Endothelial cell of umbilical vein (primary cell): ENCODE results near the gene JAZF1. TPM values are rescaled to one million over a fixed set of nuclear protein-coding genes. Genes with fewer than 3 reads are reported as not detected.

Source experiments
- BruUV-seq: library from RNA; stranded (reverse); fragments of 400-500 nt; replicated peaks from 2 replicates; lab custom pipeline; 2021; lab: Mats Ljungman, UMichigan
- CTCF ChIA-PET: fragments of 300-600, 350-600 bp; sonication (Branson Sonifier 250); formaldehyde crosslinking; loops from one replicate; lab custom pipeline; 2021; ENCODE audit warnings: antibody characterized with exemption, inconsistent platforms; lab: Charles Lee
- POLR2A ChIA-PET: fragments of 300-600, 350-600 bp; sonication (Branson Sonifier 250); formaldehyde crosslinking; loops from one replicate; lab custom pipeline; 2021; ENCODE audit warnings: antibody characterized with exemption, inconsistent platforms; lab: Charles Lee
- DNase-seq: peaks from one replicate; pipeline ENCODE4 v3.0.0-alpha.2; 2011; ENCODE audit warnings: low read depth, low spot score
- FAIRE-seq: peaks from 2 replicates; lab custom pipeline; 2011; peaks lifted over from hg19 to GRCh38; lab: Jason Lieb, UNC
- H2AFZ ChIP-seq: 2 replicates; pipeline ENCODE4 v1.6.0; 2012; ENCODE audit warnings: low read depth, low read length, control low read depth, inconsistent platforms
- H3K27ac ChIP-seq: 2 replicates; pipeline ENCODE4 v1.5.1; 2011; ENCODE audit warnings: low read depth, mild to moderate bottlenecking, control low read depth, low read length, moderate library complexity; ENCODE audit not compliant: insufficient read depth
- H3K27me3 ChIP-seq, 2 experiments: 2 replicates each; pipeline versions ENCODE4 v1.6.0 to v1.6.1; 2011; ENCODE audit warnings: low read length in 2 of 2, mixed read lengths in 1 of 2; ENCODE audit not compliant: control insufficient read depth in 2 of 2, insufficient read depth in 2 of 2
- H3K36me3 ChIP-seq, 2 experiments: 2 replicates in 1 of 2; 3 replicates in 1 of 2; pipeline ENCODE4 v1.5.1; 2011; ENCODE audit warnings: low read length in 2 of 2, mild to moderate bottlenecking in 1 of 2, moderate library complexity in 1 of 2; ENCODE audit not compliant: control insufficient read depth in 2 of 2, insufficient read depth in 2 of 2; ENCODE audit errors: extremely low read depth in 1 of 2
- H3K4me1 ChIP-seq: 3 replicates; pipeline ENCODE4 v1.5.1; 2011; ENCODE audit warnings: mild to moderate bottlenecking, low read length; ENCODE audit not compliant: control insufficient read depth, insufficient read depth; ENCODE audit errors: extremely low read depth
- H3K4me2 ChIP-seq: 2 replicates; pipeline ENCODE4 v1.6.1; 2011; ENCODE audit warnings: low read length, control low read depth, mixed read lengths; ENCODE audit not compliant: insufficient read depth
- H3K4me3 ChIP-seq, 3 experiments: fragments of 200-600 bp in 1 of 3; sonication (generic), shearing (Covaris generic) in 1 of 3; replicated peaks in 1 of 3; 2 replicates each; pipeline ENCODE4 v1.5.1; 2011 to 2016; ENCODE audit warnings: control low read depth in 3 of 3, low read length in 3 of 3, mild to moderate bottlenecking in 2 of 3, inconsistent platforms in 1 of 3, low read depth in 1 of 3, moderate library complexity in 1 of 3; ENCODE audit not compliant: insufficient read depth in 1 of 3
- H3K79me2 ChIP-seq: 2 replicates; pipeline ENCODE4 v1.6.0; 2012; ENCODE audit warnings: low read length, inconsistent platforms; ENCODE audit not compliant: control insufficient read depth, insufficient read depth
- H3K9ac ChIP-seq: replicated peaks from 2 replicates; pipeline ENCODE3; 2011; ENCODE audit warnings: low read length, control low read depth; ENCODE audit not compliant: insufficient read depth; ENCODE audit errors: extremely low read depth
- H3K9me1 ChIP-seq: replicated peaks from 3 replicates; pipeline ENCODE4 v1.6.0; 2011; ENCODE audit warnings: mild to moderate bottlenecking, low read length; ENCODE audit not compliant: control insufficient read depth, insufficient read depth; ENCODE audit errors: extremely low read depth
- H3K9me3 ChIP-seq: replicated peaks from 2 replicates; pipeline ENCODE4 v1.5.1; 2012; ENCODE audit warnings: low read length, inconsistent platforms; ENCODE audit not compliant: control insufficient read depth, insufficient read depth
- H4K20me1 ChIP-seq: replicated peaks from 2 replicates; pipeline ENCODE3; 2011; ENCODE audit warnings: mild to moderate bottlenecking, low read length; ENCODE audit not compliant: control insufficient read depth, insufficient read depth; ENCODE audit errors: extremely low read depth
- CTCF ChIP-seq, 2 donors: IDR thresholded peaks; 1 replicate in 1 of 2; 2 replicates in 1 of 2; pipeline ENCODE4 v1.5.1; 2011; ENCODE audit warnings: low read length in 2 of 2, mild to moderate bottlenecking in 2 of 2, moderate library complexity in 2 of 2, control low read depth in 1 of 2, inconsistent platforms in 1 of 2, low read depth in 1 of 2; ENCODE audit not compliant: insufficient read depth in 1 of 2; ENCODE audit errors: extremely low read depth in 1 of 2
- FOS ChIP-seq: IDR thresholded peaks from 2 replicates; pipeline ENCODE4 v1.6.1; 2011; ENCODE audit warnings: mild to moderate bottlenecking, low read length, moderate library complexity, borderline replicate concordance; ENCODE audit not compliant: insufficient read depth
- GATA2 ChIP-seq: IDR thresholded peaks from 2 replicates; pipeline ENCODE4 v1.7.0; 2011; ENCODE audit warnings: low read depth, mild to moderate bottlenecking, moderate library complexity, mixed read lengths, low read length; ENCODE audit not compliant: insufficient read length, insufficient read depth
- JUN ChIP-seq: IDR thresholded peaks from 2 replicates; pipeline ENCODE4 v1.6.1; 2011; ENCODE audit warnings: borderline replicate concordance, low read depth; ENCODE audit not compliant: insufficient read length, insufficient read depth
- MYC ChIP-seq: IDR thresholded peaks from one replicate; pipeline ENCODE4 v1.6.1; 2011; ENCODE audit warnings: mild to moderate bottlenecking, low read depth, low read length
- POLR2A ChIP-seq: IDR thresholded peaks from 2 replicates; pipeline ENCODE4 v1.6.1; 2012; ENCODE audit warnings: low read depth, mild to moderate bottlenecking, control low read depth, low read length
- POLR2AphosphoS5 ChIP-seq: IDR thresholded peaks from 2 replicates; pipeline ENCODE4 v1.6.1; 2012; ENCODE audit warnings: low read depth, mild to moderate bottlenecking, control low read depth, low read length, moderate library complexity; ENCODE audit not compliant: insufficient read depth
- dilution Hi-C: fragments of 300-500 bp; cut with MboI; formaldehyde crosslinking; loops from one replicate; pipeline ENCODE4 v1.15.0; 2019; ENCODE audit warnings: low sequenced_read_pairs; ENCODE audit not compliant: extremely low pct_ligation_motif_present
- intact Hi-C: fragments of 100-400 bp; cut with micrococcal nuclease; formaldehyde crosslinking; loops from one replicate; pipeline ENCODE4 v1.10.0; 2022
- polyA plus RNA-seq, 4 experiments: library from polyadenylated mRNA; depleted of rRNA in 3 of 4; stranded (reverse) in 3 of 4; unstranded in 1 of 4; fragments of >200 nt; gene quantifications; 2 replicates each; pipeline versions ENCODE4 v1.2.1 to v1.2.3, GENCODE V29; 2011 to 2012; ENCODE audit warnings: missing spikeins in 1 of 4
- total RNA-seq: library from RNA; stranded (reverse); gene quantifications from 2 replicates; pipeline ENCODE4 v1.2.3, GENCODE V29; 2021
- TF ChIP-seq, protein P1 (sequence below): IDR thresholded peaks from 2 replicates; pipeline ENCODE4 v1.6.1; 2011; ENCODE audit not compliant: insufficient read depth, insufficient read length

The JAZF1 gene
- total and polyA plus RNA-seq, 2 donors (not counting 3 experiments of a cell fraction or from before 2014, with no cell fraction given), result 2.5 to 16.9 TPM

- H3K9me1 ChIP-seq, result no peaks in the 10 kb centered on the region
- no peaks in the 10 kb centered on the region for H3K79me2 ChIP-seq
- ChIA-PET POLR2A (no interaction called here), CTCF (interaction anchor here (1.2 to 1.3 kb wide), 2 partner anchors 169 to 718 kb away, joined by 3 to 5 read pairs; no protein-coding TSS in a partner anchor)
- dilution Hi-C loops, result no loop called here
- intact Hi-C loops, result no loop called here
- peaks cover 23% of the 10 kb centered on the region for H3K4me1 ChIP-seq
- H3K9me3 ChIP-seq, result no peaks in the 10 kb centered on the region
- DNase-seq (no peak), FAIRE-seq (no peak)
- H3K4me2 ChIP-seq, result no peak overlapping the region
- no peaks in the 10 kb centered on the region for H3K27me3 ChIP-seq
- H3K9ac ChIP-seq, result no peak overlapping the region
- no peak overlapping the region for H3K4me3 ChIP-seq
- BruUV-seq, result no TSS peak
- H3K36me3 ChIP-seq, result no peaks in the 10 kb centered on the region
- no peak for TF ChIP-seq POLR2AphosphoS5
- TF ChIP-seq GATA2, result no peak
- no peak for TF ChIP-seq JUN
- no peak for TF ChIP-seq CTCF (IDR thresholded peaks at IDR 0.05; ENCODE audit: extremely low read depth in 1 of 2, insufficient read depth in 1 of 2, low read depth in 1 of 2, low read length in 2 of 2)
- TF ChIP-seq, protein P1, sequence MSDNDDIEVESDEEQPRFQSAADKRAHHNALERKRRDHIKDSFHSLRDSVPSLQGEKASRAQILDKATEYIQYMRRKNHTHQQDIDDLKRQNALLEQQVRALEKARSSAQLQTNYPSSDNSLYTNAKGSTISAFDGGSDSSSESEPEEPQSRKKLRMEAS, result no peak
- TF ChIP-seq POLR2A, result no peak
- TF ChIP-seq FOS, result no peak
- TF ChIP-seq MYC, result no peak
- H4K20me1 ChIP-seq, result no peaks in the 10 kb centered on the region
- H3K27ac ChIP-seq, result no peak overlapping the region
- no peak overlapping the region for H2AFZ ChIP-seq
Measured at GRCh38 chr7:27914409-27914808, 266.2 kb downstream of the JAZF1 start.
